SW480 (cell line): ENCODE data around the gene TSPAN16.
A peak's percentile ranks its signal among the peaks of the same experiment; 100 is the strongest.
"Not testable (repeated sequence)": the region's sequence is repeated elsewhere in the genome, so short reads cannot be mapped to it uniquely, and the experiment has no call there.

Source experiments
- DNase-seq: peaks from one replicate; pipeline ENCODE4 v3.0.0-alpha.2; 2016; ENCODE audit warnings: low spot score

TSPAN16 gene

GRCh38 chr19:11320278-11320995, 24.5 kb downstream of the TSPAN16 start:
- DNase-seq, result not testable (repeated sequence)

- no peak for DNase-seq
These were observed 25.5 kb downstream of the TSPAN16 start for GRCh38 chr19:11321191-11322126.

- no peak for DNase-seq
These were observed 26.5 kb downstream of the TSPAN16 start for GRCh38 chr19:11322269-11323024.

GRCh38 chr19:11323601-11324078, 27.7 kb downstream of the TSPAN16 start:
- DNase-seq, result no peak

- DNase-seq, result peak; percentile 42
These were observed 28.2 kb downstream of the TSPAN16 start for GRCh38 chr19:11324079-11324661.

GRCh38 chr19:11324748-11325389, 28.9 kb downstream of the TSPAN16 start:
- no peak for DNase-seq

GRCh38 chr19:11325544-11325943, 29.6 kb downstream of the TSPAN16 start:
- no peak for DNase-seq

- no peak for DNase-seq
These were observed 34.2 kb downstream of the TSPAN16 start for GRCh38 chr19:11330127-11330526.

GRCh38 chr19:11331502-11331901, 35.5 kb downstream of the TSPAN16 start:
- DNase-seq, result no peak

- DNase-seq, result no peak
These were observed 36.9 kb downstream of the TSPAN16 start for GRCh38 chr19:11332822-11333221.

GRCh38 chr19:11333838-11334237, 37.9 kb downstream of the TSPAN16 start:
- not testable (repeated sequence) for DNase-seq

GRCh38 chr19:11335449-11336146, 39.6 kb downstream of the TSPAN16 start:
- DNase-seq, result no peak

- no peak for DNase-seq
These were observed 41.1 kb downstream of the TSPAN16 start for GRCh38 chr19:11337080-11337479.

- no peak for DNase-seq
These were observed 42.2 kb downstream of the TSPAN16 start for GRCh38 chr19:11338121-11338520.

GRCh38 chr19:11338569-11339253, 42.8 kb downstream of the TSPAN16 start:
- no peak for DNase-seq

GRCh38 chr19:11339254-11340098, 43.5 kb downstream of the TSPAN16 start, which contains the start of gene RAB3D:
TSS of gene RAB3D (minus strand) at chr19:11339657. CDS start at chr19:11337399, 2,258 bp downstream.
- peak; percentile 69 for DNase-seq

- DNase-seq, result not testable (repeated sequence)
These were observed 44.1 kb downstream of the TSPAN16 start for GRCh38 chr19:11340099-11340467.

GRCh38 chr19:11342429-11342828, 46.5 kb downstream of the TSPAN16 start:
- DNase-seq, result no peak
